ENCODE data around the gene PRKCQ. TPM values are rescaled to one million over a fixed set of nuclear protein-coding genes. Genes with fewer than 3 reads are reported as not detected.

Gene PRKCQ
- total and polyA plus RNA-seq, 2 of the 8 experiments (the other 6 are each of a cell fraction or from before 2014, with no cell fraction given), result 9.1 to 22.6 TPM

- WGBS, 2 experiments (ENCODE audit: extremely low coverage in 1 of 2, insufficient coverage in 1 of 2, insufficient read length in 1 of 2, insufficient replicate concordance in 2 of 2, low coverage in 1 of 2, low lambda C conversion rate in 2 of 2, missing lambda C conversion rate in 1 of 2), result 89% methylated on average over 7 of the region's 7 CpGs; no CpG with 5 or more reads in 1 of the 2 experiments
- H3K4me1 ChIP-seq (replicated peaks in 1 of 4; ENCODE audit: control insufficient read depth in 3 of 4, insufficient read depth in 4 of 4, low read length in 3 of 4), result peaks cover 0 to 2% (median 0%) of the 10 kb centered on the region in 4 experiments; a peak in 1 of 7 replicates
- no peaks in the 10 kb centered on the region for H3K27me3 ChIP-seq (replicated peaks in 1 of 4; ENCODE audit: control insufficient read depth in 3 of 4, extremely low read depth in 1 of 4, insufficient read depth in 3 of 4, low read length in 3 of 4)
- no peak overlapping the region for H4K91ac ChIP-seq (replicated peaks; ENCODE audit: insufficient read length, low read length)
- no peak overlapping the region for H2AFZ ChIP-seq (ENCODE audit: low read length)
- H2BK12ac ChIP-seq (ENCODE audit: low read depth, low read length), result no peak overlapping the region
- peaks cover 0 to 2% (median 0%) of the 10 kb centered on the region in 4 experiments; a peak in 1 of 8 replicates for H3K36me3 ChIP-seq (ENCODE audit: control insufficient read depth in 2 of 4, insufficient read depth in 4 of 4, low read length in 3 of 4)
- H3K4ac ChIP-seq (replicated peaks; ENCODE audit: insufficient read length, low read depth, low read length), result no peak overlapping the region
- peaks cover under 1% of the 10 kb centered on the region; the same call in 1 of the 2 replicates for H3K23me2 ChIP-seq (ENCODE audit: low read depth, low read length)
- no peak overlapping the region for H3K56ac ChIP-seq (replicated peaks; ENCODE audit: insufficient read length, low read depth, low read length)
- no peak overlapping the region for H2BK15ac ChIP-seq (ENCODE audit: low read length)
- H2BK120ac ChIP-seq (replicated peaks; ENCODE audit: low read depth, low read length), result no peak overlapping the region
- no peaks in the 10 kb centered on the region for H3K79me2 ChIP-seq (ENCODE audit: control insufficient read depth in 1 of 2, insufficient read depth in 2 of 2, low read length in 2 of 2)
- H2AK5ac ChIP-seq (ENCODE audit: low read depth, low read length), result no peak overlapping the region
- H4K5ac ChIP-seq (ENCODE audit: insufficient read length, low read depth, low read length), result no peak overlapping the region
- H3K9ac ChIP-seq (replicated peaks in 1 of 4; ENCODE audit: extremely low read depth in 1 of 4, low read depth in 3 of 4, low read length in 3 of 4), result no peak overlapping the region
- H2BK5ac ChIP-seq (ENCODE audit: low read depth, low read length), result no peak overlapping the region
- no peak overlapping the region for H3K14ac ChIP-seq (ENCODE audit: insufficient read length)
- H3K79me1 ChIP-seq (ENCODE audit: low read depth, low read length), result no peaks in the 10 kb centered on the region
- FAIRE-seq (no peak), DNase-seq (ENCODE audit: low read depth in 1 of 2, low spot score in 2 of 2) (no peak)
- H3K18ac ChIP-seq (ENCODE audit: extremely low read depth, low read length), result no peak overlapping the region
- H3K4me2 ChIP-seq (ENCODE audit: insufficient read depth in 1 of 2, low read depth in 2 of 2, low read length in 2 of 2), result no peak overlapping the region
- no peak overlapping the region for H3K4me3 ChIP-seq (ENCODE audit: extremely low read depth in 1 of 4, insufficient read depth in 2 of 4, low read depth in 3 of 4, low read length in 4 of 4)
- no peak overlapping the region for H3K23ac ChIP-seq (ENCODE audit: insufficient read length)
- ChIA-PET CTCF (ENCODE audit: partially characterized antibody) (interaction anchor here (0.9 to 5.9 kb wide), 2 partner anchors 20 to 182 kb away, joined by 3 to 30 read pairs; no protein-coding TSS in a partner anchor), POLR2A (ENCODE audit: partially characterized antibody) (no interaction called here)
- no peaks in the 10 kb centered on the region for H3K9me3 ChIP-seq (ENCODE audit: insufficient read depth in 2 of 2, low read depth in 1 of 2, low read length in 1 of 2)
- no peak overlapping the region for H4K8ac ChIP-seq (ENCODE audit: extremely low read depth, insufficient read depth, low read length)
- H2BK20ac ChIP-seq (ENCODE audit: low read length), result no peak overlapping the region
- no peak overlapping the region for H3K27ac ChIP-seq (ENCODE audit: low read depth, low read length)
- peaks cover 0 to under 1% of the 10 kb centered on the region in 2 experiments for H4K20me1 ChIP-seq (replicated peaks in 1 of 2; ENCODE audit: control insufficient read depth in 1 of 2, insufficient read depth in 2 of 2, low read length in 2 of 2)
- TF ChIP-seq EP300 (IDR thresholded peaks at IDR 0.05; ENCODE audit: borderline replicate concordance in 1 of 2, low read depth in 2 of 2, low read length in 2 of 2) (no peak), RAD21 (IDR thresholded peaks at IDR 0.05 in 1 of 2, conservative IDR thresholded peaks at IDR 0.05 in 1 of 2; ENCODE audit: low read depth in 2 of 2, low read length in 2 of 2) (no peak), CBX5 (IDR thresholded peaks at IDR 0.05; ENCODE audit: low read depth, low read length) (no peak), MAX (IDR thresholded peaks at IDR 0.05) (no peak), RNF2 (IDR thresholded peaks at IDR 0.05; ENCODE audit: borderline replicate concordance, low read depth, low read length, missing control alignments, poor library complexity, severe bottlenecking) (no peak), TEAD4 (IDR thresholded peaks at IDR 0.05; ENCODE audit: low read depth, low read length) (no peak), TAF1 (IDR thresholded peaks at IDR 0.05; ENCODE audit: low read depth, low read length) (no peak), CEBPB (IDR thresholded peaks at IDR 0.05; ENCODE audit: low read depth, low read length) (no peak), BRCA1 (IDR thresholded peaks at IDR 0.05; ENCODE audit: low read depth, low read length) (no peak), CBX8 (IDR thresholded peaks at IDR 0.05; ENCODE audit: borderline replicate concordance, low read depth, low read length) (no peak), KDM4A (IDR thresholded peaks at IDR 0.05; ENCODE audit: low read depth, low read length, severe bottlenecking) (no peak), SIRT6 (IDR thresholded peaks at IDR 0.05; ENCODE audit: low read length) (no peak)
Measured at GRCh38 chr10:6465854-6466601, 114.0 kb downstream of the PRKCQ start.
